Measurements from ENCODE around the gene KIAA0232. TPM values are rescaled to one million over a fixed set of nuclear protein-coding genes. Genes with fewer than 3 reads are reported as not detected.
A peak's percentile ranks its signal among the peaks of the same experiment; 100 is the strongest.

The KIAA0232 gene
- total RNA-seq, 1 donor from 2014 or later = 15.9 TPM

DNA sequence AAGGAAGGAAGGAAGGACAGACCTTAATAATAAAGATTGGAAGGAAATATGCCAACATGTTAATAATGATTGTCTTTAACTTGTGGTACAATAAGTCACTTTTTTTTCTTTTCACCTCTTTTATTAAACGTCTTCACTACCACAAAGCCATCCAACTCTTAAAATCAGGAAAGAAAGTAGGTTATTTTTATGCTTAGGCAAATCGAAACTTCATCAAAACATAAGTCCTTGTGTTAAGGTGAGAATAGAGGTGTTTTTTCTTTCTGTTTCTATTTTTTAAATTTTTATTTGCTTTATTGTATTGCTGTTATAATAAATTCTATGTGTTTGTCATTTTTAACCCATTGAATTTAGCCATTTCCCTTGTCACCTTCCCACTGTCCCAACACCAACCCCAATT, 40.0 kb upstream of the KIAA0232 start:
- Histone ChIP-seq H3K4me3 (no peak overlapping the region), H3K27me3 (no peaks in the 10 kb centered on the region), H3K27ac (no peak overlapping the region), H3K36me3 (no peaks in the 10 kb centered on the region), H3K4me1 (peaks cover 6 to 9% of the 10 kb centered on the region in 2 donors), H3K9me3 (no peaks in the 10 kb centered on the region)
- intact Hi-C loops (cut with DNase I) = no loop called here
- DNase-seq (ENCODE audit: low spot score in 2 of 2) = no peak
- TF ChIP-seq, protein P1, sequence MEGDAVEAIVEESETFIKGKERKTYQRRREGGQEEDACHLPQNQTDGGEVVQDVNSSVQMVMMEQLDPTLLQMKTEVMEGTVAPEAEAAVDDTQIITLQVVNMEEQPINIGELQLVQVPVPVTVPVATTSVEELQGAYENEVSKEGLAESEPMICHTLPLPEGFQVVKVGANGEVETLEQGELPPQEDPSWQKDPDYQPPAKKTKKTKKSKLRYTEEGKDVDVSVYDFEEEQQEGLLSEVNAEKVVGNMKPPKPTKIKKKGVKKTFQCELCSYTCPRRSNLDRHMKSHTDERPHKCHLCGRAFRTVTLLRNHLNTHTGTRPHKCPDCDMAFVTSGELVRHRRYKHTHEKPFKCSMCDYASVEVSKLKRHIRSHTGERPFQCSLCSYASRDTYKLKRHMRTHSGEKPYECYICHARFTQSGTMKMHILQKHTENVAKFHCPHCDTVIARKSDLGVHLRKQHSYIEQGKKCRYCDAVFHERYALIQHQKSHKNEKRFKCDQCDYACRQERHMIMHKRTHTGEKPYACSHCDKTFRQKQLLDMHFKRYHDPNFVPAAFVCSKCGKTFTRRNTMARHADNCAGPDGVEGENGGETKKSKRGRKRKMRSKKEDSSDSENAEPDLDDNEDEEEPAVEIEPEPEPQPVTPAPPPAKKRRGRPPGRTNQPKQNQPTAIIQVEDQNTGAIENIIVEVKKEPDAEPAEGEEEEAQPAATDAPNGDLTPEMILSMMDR (IDR thresholded peaks at IDR 0.05) = no peak

DNA sequence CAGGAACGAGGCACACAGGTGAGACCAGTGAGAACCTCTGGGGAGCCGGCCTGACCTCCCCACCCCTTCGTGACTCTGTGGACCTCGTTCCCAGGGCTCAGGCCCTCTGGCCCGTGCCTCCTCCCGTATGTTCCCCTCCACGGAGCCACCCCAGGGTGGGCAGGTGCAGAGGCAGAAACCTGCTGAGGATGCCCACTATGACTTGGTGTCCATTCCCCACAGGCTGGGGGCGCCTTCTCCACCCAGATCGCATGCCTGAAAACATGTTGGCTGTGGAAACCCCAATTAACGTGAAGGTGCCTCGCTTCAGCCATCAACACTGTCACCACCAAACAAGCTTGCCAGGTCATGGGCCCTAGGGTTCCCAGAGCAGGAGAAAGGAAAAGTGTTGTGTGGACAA, 39.5 kb upstream of the KIAA0232 start:
- Histone ChIP-seq H3K9me3 (no peaks in the 10 kb centered on the region), H3K36me3 (no peaks in the 10 kb centered on the region), H3K27ac (no peak overlapping the region), H3K27me3 (no peaks in the 10 kb centered on the region), H3K4me3 (no peak overlapping the region), H3K4me1 (peaks cover 8 to 10% of the 10 kb centered on the region in 2 donors)
- intact Hi-C loops (cut with DNase I) = no loop called here
- no peak for DNase-seq (ENCODE audit: low spot score in 2 of 2)
- TF ChIP-seq, protein P1 (IDR thresholded peaks at IDR 0.05) = no peak

DNA sequence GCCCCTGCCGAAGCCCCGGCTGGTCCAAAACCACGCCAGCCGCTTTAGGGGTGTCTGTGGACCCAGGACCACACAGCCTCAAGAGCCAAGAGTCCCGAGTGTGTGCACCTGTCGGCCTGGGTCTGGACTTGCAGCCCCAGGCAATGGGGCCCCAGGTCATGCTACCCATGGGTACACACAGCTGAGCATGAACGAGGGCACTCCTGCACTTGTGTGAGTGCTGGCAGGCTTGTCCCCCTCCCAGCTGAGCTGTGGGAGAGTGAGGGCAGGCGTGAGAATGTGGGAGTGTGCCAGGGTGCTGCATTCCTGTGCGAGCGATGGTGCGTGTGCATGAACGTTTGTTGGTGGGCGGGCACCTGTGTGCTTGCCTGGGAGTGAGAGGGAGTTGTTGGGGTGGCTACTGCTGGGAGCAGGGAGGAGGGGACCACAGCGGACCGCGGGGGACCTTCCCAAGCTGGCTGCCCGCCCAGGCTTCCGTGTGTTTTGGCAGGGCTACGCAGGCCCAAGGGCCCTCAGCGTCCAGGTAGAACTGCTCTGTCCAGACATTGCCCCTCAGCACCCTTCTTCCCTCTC, 35.7 kb upstream of the KIAA0232 start:
- TF ChIP-seq, protein P1 (IDR thresholded peaks at IDR 0.05) = no peak
- DNase-seq (ENCODE audit: low spot score in 2 of 2) = no peak
- intact Hi-C loops (cut with DNase I) = no loop called here
- Histone ChIP-seq H3K4me1 (peaks cover 8 to 10% of the 10 kb centered on the region in 2 donors), H3K27ac (peak overlapping the region; percentile 23 to 66), H3K4me3 (peak overlapping the region in 1 of 2 donors; percentile 14), H3K36me3 (no peaks in the 10 kb centered on the region), H3K27me3 (no peaks in the 10 kb centered on the region), H3K9me3 (no peaks in the 10 kb centered on the region)

DNA sequence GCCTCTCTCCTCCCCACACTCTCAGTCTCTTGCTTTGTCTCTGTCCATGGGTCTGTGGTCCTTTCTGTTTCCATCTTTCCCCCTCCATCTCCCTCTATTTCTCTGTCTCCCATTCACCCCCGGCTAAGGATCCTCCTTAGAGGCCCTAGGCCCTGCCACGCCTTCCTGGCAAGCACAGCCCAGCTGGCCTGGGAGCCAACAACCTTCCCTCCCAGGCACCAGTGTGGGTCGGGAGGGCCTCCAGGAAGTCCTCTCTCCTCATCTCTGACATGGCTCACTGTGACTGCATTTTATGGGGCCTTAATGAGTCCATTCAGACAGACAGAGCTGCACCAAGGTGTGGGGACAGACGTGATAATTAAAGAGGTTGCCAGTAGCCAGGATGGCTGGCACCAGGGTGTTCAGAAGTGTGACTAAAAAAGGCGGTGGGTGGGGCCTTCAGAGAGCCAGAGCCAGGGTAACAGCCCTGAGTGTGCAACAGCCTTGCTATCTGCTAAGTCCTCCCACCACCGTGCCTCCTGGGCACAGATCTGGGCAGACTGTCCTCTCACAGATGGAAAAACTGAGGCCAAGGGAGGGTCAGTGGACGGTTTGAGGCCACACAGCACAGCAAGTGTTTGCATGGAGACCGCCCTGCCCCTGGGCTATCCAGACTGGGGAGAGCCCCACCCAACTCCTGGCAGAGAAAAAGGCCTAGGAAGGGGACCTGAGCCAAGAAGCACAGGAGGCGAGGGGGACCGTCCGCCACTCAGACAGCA, 35.1 kb upstream of the KIAA0232 start:
- no peaks in the 10 kb centered on the region for H3K9me3 ChIP-seq
- peaks cover 8 to 10% of the 10 kb centered on the region in 2 donors for H3K4me1 ChIP-seq
- peak overlapping the region in 1 of 2 donors; percentile 14 for H3K4me3 ChIP-seq
- TF ChIP-seq, protein P1 (IDR thresholded peaks at IDR 0.05) = no peak
- intact Hi-C loops (cut with DNase I) = no loop called here
- H3K27ac ChIP-seq = peak overlapping the region; percentile 23 to 66
- no peaks in the 10 kb centered on the region for H3K27me3 ChIP-seq
- no peak for DNase-seq (ENCODE audit: low spot score in 2 of 2)
- no peaks in the 10 kb centered on the region for H3K36me3 ChIP-seq

DNA sequence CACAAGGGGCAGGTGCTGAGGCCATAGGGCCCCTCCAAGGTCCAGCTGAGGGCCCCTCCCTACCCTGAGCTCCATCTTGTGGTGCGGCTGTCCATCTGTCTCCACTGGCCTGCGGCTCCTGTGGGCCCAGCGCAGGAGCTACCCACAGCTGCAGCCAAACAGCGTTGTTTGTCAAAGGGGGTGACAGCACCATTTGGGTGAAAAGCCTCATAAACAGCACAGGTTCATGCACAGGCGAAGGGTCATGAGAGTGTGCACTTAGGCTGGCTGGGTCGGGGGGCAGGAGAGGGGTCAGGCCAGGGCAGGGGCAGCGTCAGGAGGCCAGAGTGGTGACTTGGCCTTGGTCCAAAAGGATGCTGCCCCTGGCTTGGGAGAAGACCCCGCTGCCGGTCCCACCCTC, 34.2 kb upstream of the KIAA0232 start:
- peaks cover 8 to 10% of the 10 kb centered on the region in 2 donors for H3K4me1 ChIP-seq
- no peak overlapping the region for H3K4me3 ChIP-seq
- no peaks in the 10 kb centered on the region for H3K27me3 ChIP-seq
- DNase-seq (ENCODE audit: low spot score in 2 of 2) = no peak
- H3K9me3 ChIP-seq = no peaks in the 10 kb centered on the region
- TF ChIP-seq, protein P1 (IDR thresholded peaks at IDR 0.05) = no peak
- no peaks in the 10 kb centered on the region for H3K36me3 ChIP-seq
- no peak overlapping the region for H3K27ac ChIP-seq
- intact Hi-C loops (cut with DNase I) = no loop called here
